Small intestine (tissue), 7 donors: ENCODE measurements around the gene COL5A1. TPM values are rescaled to one million over a fixed set of nuclear protein-coding genes. Genes with fewer than 3 reads are reported as not detected.

Experiments
- DNase-seq, 2 donors: peaks; one replicate each; pipeline versions ENCODE4 v3.0.0 to v3.0.0-alpha.2; 2013
- FAIRE-seq: peaks from 2 replicates; lab custom pipeline; 2012; peaks lifted over from hg19 to GRCh38; lab: Jason Lieb, UNC
- H3K27ac ChIP-seq, 3 donors: one replicate each; pipeline ENCODE4 v1.5.1; 2013; ENCODE audit warnings: low read length in 2 of 3, mild to moderate bottlenecking in 2 of 3, control low read depth in 1 of 3, inconsistent platforms in 1 of 3, low read depth in 1 of 3, moderate library complexity in 1 of 3
- H3K27me3 ChIP-seq, 3 donors: one replicate each; pipeline ENCODE4 v1.6.1; 2013; ENCODE audit warnings: low read length in 3 of 3, inconsistent platforms in 1 of 3; ENCODE audit not compliant: control insufficient read depth in 3 of 3, insufficient read depth in 3 of 3
- H3K36me3 ChIP-seq, 3 donors: one replicate each; pipeline ENCODE4 v1.6.1; 2013; ENCODE audit warnings: low read length in 3 of 3, inconsistent platforms in 1 of 3, low read depth in 1 of 3, mild to moderate bottlenecking in 1 of 3, moderate library complexity in 1 of 3; ENCODE audit not compliant: control insufficient read depth in 3 of 3, insufficient read depth in 2 of 3
- H3K4me1 ChIP-seq, 3 donors: one replicate each; pipeline ENCODE4 v1.6.1; 2013; ENCODE audit warnings: low read length in 2 of 3, inconsistent platforms in 1 of 3, low read depth in 1 of 3, mild to moderate bottlenecking in 1 of 3, moderate library complexity in 1 of 3; ENCODE audit not compliant: control insufficient read depth in 3 of 3, insufficient read depth in 2 of 3
- H3K4me3 ChIP-seq, 3 donors: one replicate each; pipeline ENCODE4 v1.5.1; 2013; ENCODE audit warnings: low read length in 3 of 3, control low read depth in 1 of 3, inconsistent platforms in 1 of 3, low read depth in 1 of 3, mild to moderate bottlenecking in 1 of 3, moderate library complexity in 1 of 3
- H3K9me3 ChIP-seq, 2 donors: one replicate each; pipeline ENCODE4 v1.6.1; 2013; ENCODE audit warnings: low read depth in 1 of 2, low read length in 1 of 2; ENCODE audit not compliant: control insufficient read depth in 2 of 2, insufficient read depth in 1 of 2
- WGBS, 3 donors: extraction: QIAGEN DNeasy Blood & Tissue Kit; methylation state at CpG; one replicate each; pipeline ENCODE4 v1.1.7; 2013; 5-methylcytosine and 5-hydroxymethylcytosine counted together
- polyA plus RNA-seq, 4 donors: library from polyadenylated mRNA; stranded (reverse) in 3 of 4; unstranded in 1 of 4; fragments of 200-250 nt in 3 of 4; fragments of 120-200 nt in 1 of 4; gene quantifications; one replicate each; pipeline versions ENCODE4 v1.2.1 to v1.2.3, GENCODE V29; 2013
- donor health status: healthy with polysubstance abuse.
- donor health status: control.
- donor health status: control.
- donor health status: Bipolar disorder and iron deficiency.
- donor health status: healthy.

The COL5A1 gene
- polyA plus RNA-seq, 4 donors, result 0.22 to 54.0 (median 5.4) TPM

DNA sequence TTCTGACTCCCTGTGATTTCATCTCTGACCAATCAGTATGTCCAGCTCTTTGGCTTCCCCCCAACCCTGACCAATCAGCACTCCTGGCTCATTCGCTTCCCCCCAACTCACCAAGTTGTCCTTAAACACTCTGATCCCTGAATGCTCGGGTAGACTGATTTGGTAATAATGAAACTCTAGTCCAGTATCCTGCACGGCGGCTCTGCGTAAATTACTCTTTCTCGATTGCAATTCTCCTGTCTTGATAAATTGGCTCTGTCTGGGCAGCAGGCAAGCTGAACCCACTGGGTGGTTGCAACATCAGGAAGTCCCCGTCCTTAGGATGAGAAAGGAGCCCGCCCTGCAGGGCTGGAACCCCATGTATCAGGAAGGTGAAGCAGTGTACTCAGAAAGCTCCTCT is 249.4 kb downstream of the COL5A1 start:
- peaks cover 0 to 4% of the 10 kb centered on the region in 2 donors for H3K9me3 ChIP-seq
- H3K36me3 ChIP-seq, result no peaks in the 10 kb centered on the region
- 69 to 80% (median 75%) methylated on average over 8 of the region's 8 CpGs for WGBS, 3 donors
- peaks cover 0 to 3% (median 0%) of the 10 kb centered on the region in 3 donors for H3K27me3 ChIP-seq
- FAIRE-seq (no peak), DNase-seq (no peak)
- H3K4me1 ChIP-seq, result no peaks in the 10 kb centered on the region
- H3K4me3 ChIP-seq, result no peak overlapping the region
- H3K27ac ChIP-seq, result no peak overlapping the region

GRCh38 chr9:134891713-134892112 is 250.1 kb downstream of the COL5A1 start:
- H3K27me3 ChIP-seq, result peaks cover 0 to 3% (median 0%) of the 10 kb centered on the region in 3 donors
- no peak overlapping the region for H3K27ac ChIP-seq
- DNase-seq, result no peak
- H3K4me3 ChIP-seq, result no peak overlapping the region
- H3K4me1 ChIP-seq, result no peaks in the 10 kb centered on the region
- FAIRE-seq, result no peak
- H3K9me3 ChIP-seq, result peaks cover 0 to 4% of the 10 kb centered on the region in 2 donors
- no peaks in the 10 kb centered on the region for H3K36me3 ChIP-seq
- 51 to 74% (median 56%) methylated on average over 5 of the region's 5 CpGs for WGBS, 3 donors

- FAIRE-seq (no peak), DNase-seq (no peak)
- H3K27me3 ChIP-seq, result no peaks in the 10 kb centered on the region
- no peak overlapping the region for H3K27ac ChIP-seq
- no peak overlapping the region for H3K4me3 ChIP-seq
- H3K4me1 ChIP-seq, result no peaks in the 10 kb centered on the region
- WGBS, 3 donors, result 71 to 86% (median 73%) methylated on average over 5 to 6 of the region's 6 CpGs
- H3K9me3 ChIP-seq, result peaks cover 0 to 4% of the 10 kb centered on the region in 2 donors
- no peaks in the 10 kb centered on the region for H3K36me3 ChIP-seq
These were observed 250.6 kb downstream of the COL5A1 start for GRCh38 chr9:134892221-134892620.

DNA sequence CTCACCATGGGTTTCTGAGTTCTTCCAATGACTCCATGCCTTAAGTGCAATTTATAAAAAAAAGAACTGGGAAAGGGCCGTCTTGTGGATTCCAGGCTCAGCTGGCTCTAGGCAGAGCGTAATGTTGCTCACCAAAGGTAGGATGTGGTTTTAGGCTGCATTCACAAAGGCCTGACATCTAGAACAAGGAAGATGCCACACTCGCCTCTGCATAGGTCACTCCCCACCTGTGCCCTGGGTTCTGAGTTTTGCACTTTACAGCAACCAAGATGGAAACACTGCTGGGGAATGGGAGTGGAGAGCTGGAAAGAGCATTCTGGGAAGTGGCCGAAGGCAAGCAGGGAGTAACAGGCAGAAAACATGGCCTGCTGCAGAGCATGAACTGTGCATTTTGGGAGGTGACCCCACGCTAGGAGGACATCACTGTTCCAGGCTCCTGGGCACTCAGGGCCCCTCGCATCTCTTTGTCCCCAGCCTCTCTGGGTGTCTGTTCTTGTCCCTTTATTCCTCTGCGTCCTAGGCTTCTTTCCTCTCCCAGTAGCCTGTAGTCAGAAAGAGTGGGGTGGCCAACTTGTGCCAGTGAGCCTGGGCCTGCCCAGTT is 251.3 kb downstream of the COL5A1 start:
- H3K27me3 ChIP-seq, result no peaks in the 10 kb centered on the region
- WGBS, 3 donors, result 78 to 84% (median 79%) methylated on average over 7 of the region's 7 CpGs
- DNase-seq (no peak), FAIRE-seq (no peak)
- H3K9me3 ChIP-seq, result peaks cover 0 to 4% of the 10 kb centered on the region in 2 donors
- H3K27ac ChIP-seq, result no peak overlapping the region
- no peak overlapping the region for H3K4me3 ChIP-seq
- H3K4me1 ChIP-seq, result no peaks in the 10 kb centered on the region
- no peaks in the 10 kb centered on the region for H3K36me3 ChIP-seq

Other genes starting within 250 kb of the COL5A1 start
- gene FCN2, start 239.0 kb downstream of the COL5A1 start, polyA plus RNA-seq, result not detected